Panc1 (cell line): ENCODE data around the gene YLPM1.

ENCODE experiments used
- POLR2AphosphoS5 ChIP-seq: IDR thresholded peaks from 2 replicates; pipeline ENCODE4 v1.6.1; 2012; ENCODE audit warnings: mild to moderate bottlenecking, low read depth, low read length, moderate library complexity
- SIN3A ChIP-seq: IDR thresholded peaks from 2 replicates; pipeline ENCODE4 v1.6.1; 2012; ENCODE audit warnings: low read depth, mild to moderate bottlenecking, low read length, moderate library complexity, borderline replicate concordance; ENCODE audit not compliant: insufficient read depth
- TCF7L2 ChIP-seq: IDR thresholded peaks from 2 replicates; pipeline ENCODE4 v1.6.1; 2011; ENCODE audit warnings: mild to moderate bottlenecking, low read depth, low read length, inconsistent platforms
- TF ChIP-seq, protein P1 (sequence below): fragments of 450-650 bp; IDR thresholded peaks from 2 replicates; pipeline ENCODE4 v1.5.1; 2017; ENCODE audit warnings: mild to moderate bottlenecking
- TF ChIP-seq, protein P2 (sequence below), 2 experiments: IDR thresholded peaks; 2 replicates each; pipeline ENCODE4 v1.6.1; 2011 to 2012; ENCODE audit warnings: low read depth in 2 of 2, control low read depth in 1 of 2, low read length in 1 of 2, mild to moderate bottlenecking in 1 of 2, moderate library complexity in 1 of 2; ENCODE audit not compliant: insufficient read depth in 1 of 2

- TF ChIP-seq, protein P1, sequence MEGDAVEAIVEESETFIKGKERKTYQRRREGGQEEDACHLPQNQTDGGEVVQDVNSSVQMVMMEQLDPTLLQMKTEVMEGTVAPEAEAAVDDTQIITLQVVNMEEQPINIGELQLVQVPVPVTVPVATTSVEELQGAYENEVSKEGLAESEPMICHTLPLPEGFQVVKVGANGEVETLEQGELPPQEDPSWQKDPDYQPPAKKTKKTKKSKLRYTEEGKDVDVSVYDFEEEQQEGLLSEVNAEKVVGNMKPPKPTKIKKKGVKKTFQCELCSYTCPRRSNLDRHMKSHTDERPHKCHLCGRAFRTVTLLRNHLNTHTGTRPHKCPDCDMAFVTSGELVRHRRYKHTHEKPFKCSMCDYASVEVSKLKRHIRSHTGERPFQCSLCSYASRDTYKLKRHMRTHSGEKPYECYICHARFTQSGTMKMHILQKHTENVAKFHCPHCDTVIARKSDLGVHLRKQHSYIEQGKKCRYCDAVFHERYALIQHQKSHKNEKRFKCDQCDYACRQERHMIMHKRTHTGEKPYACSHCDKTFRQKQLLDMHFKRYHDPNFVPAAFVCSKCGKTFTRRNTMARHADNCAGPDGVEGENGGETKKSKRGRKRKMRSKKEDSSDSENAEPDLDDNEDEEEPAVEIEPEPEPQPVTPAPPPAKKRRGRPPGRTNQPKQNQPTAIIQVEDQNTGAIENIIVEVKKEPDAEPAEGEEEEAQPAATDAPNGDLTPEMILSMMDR, result no peak
- TF ChIP-seq, protein P2, sequence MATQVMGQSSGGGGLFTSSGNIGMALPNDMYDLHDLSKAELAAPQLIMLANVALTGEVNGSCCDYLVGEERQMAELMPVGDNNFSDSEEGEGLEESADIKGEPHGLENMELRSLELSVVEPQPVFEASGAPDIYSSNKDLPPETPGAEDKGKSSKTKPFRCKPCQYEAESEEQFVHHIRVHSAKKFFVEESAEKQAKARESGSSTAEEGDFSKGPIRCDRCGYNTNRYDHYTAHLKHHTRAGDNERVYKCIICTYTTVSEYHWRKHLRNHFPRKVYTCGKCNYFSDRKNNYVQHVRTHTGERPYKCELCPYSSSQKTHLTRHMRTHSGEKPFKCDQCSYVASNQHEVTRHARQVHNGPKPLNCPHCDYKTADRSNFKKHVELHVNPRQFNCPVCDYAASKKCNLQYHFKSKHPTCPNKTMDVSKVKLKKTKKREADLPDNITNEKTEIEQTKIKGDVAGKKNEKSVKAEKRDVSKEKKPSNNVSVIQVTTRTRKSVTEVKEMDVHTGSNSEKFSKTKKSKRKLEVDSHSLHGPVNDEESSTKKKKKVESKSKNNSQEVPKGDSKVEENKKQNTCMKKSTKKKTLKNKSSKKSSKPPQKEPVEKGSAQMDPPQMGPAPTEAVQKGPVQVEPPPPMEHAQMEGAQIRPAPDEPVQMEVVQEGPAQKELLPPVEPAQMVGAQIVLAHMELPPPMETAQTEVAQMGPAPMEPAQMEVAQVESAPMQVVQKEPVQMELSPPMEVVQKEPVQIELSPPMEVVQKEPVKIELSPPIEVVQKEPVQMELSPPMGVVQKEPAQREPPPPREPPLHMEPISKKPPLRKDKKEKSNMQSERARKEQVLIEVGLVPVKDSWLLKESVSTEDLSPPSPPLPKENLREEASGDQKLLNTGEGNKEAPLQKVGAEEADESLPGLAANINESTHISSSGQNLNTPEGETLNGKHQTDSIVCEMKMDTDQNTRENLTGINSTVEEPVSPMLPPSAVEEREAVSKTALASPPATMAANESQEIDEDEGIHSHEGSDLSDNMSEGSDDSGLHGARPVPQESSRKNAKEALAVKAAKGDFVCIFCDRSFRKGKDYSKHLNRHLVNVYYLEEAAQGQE (IDR thresholded peaks at IDR 0.05; ENCODE audit: insufficient read depth in 1 of 2, low read depth in 2 of 2, low read length in 1 of 2), result no peak
- TF ChIP-seq SIN3A (no peak), POLR2AphosphoS5 (no peak), TCF7L2 (no peak)
Observed at GRCh38 chr14:74848768-74849167, 85.7 kb downstream of the YLPM1 start.
